GM12878 (cell line): Measurements from ENCODE around the gene PCYT1B. TPM values are rescaled to one million over a fixed set of nuclear protein-coding genes. Genes with fewer than 3 reads are reported as not detected.

ENCODE experiments used
- ATAC-seq: fragments of 200-7000 bp; cut with Tn5 transposase; 3 replicates; pipeline ENCODE4 v1.9.1; 2020; ENCODE audit warnings: mild to moderate bottlenecking, moderate library complexity
- BruUV-seq: library from RNA; stranded (reverse); fragments of 400-500 nt; replicated peaks from 2 replicates; lab custom pipeline; 2021; lab: Mats Ljungman, UMichigan
- CTCF ChIA-PET: fragments of 300-600 bp; sonication (Branson Sonifier 250); formaldehyde crosslinking; extraction: SDS; loops from one replicate; lab custom pipeline; 2021; ENCODE audit warnings: inconsistent platforms; lab: Yijun Ruan, JAX
- POLR2A ChIA-PET: fragments of 350-600 bp; formaldehyde crosslinking; extraction: SDS; loops from one replicate; lab custom pipeline; 2021; ENCODE audit warnings: inconsistent platforms; lab: Charles Lee
- RAD21 ChIA-PET: fragments of 300-600 bp; sonication (Branson Sonifier 250); formaldehyde crosslinking; loops from one replicate; lab custom pipeline; 2023; ENCODE audit warnings: antibody characterized with exemption; ENCODE audit not compliant: unreplicated experiment; lab: Charles Lee
- SMC1A ChIA-PET: fragments of 300-600 bp; sonication (Branson Sonifier 250); formaldehyde crosslinking; loops from one replicate; lab custom pipeline; 2023; ENCODE audit not compliant: unreplicated experiment, uncharacterized antibody; lab: Charles Lee
- DNase-seq: peaks from one replicate; pipeline ENCODE4 v3.0.0-alpha.2; 2011; ENCODE audit warnings: low read depth, low spot score
- FAIRE-seq: peaks from 3 replicates; lab custom pipeline; 2011; peaks lifted over from hg19 to GRCh38; lab: Jason Lieb, UNC
- H2AFZ ChIP-seq: 2 replicates; pipeline ENCODE4 v1.6.0; 2011; ENCODE audit warnings: low read depth, low read length, control low read depth; ENCODE audit not compliant: control insufficient read depth
- H3K27ac ChIP-seq: 2 replicates; pipeline ENCODE4 v1.5.1; 2011; ENCODE audit warnings: control low read depth; ENCODE audit not compliant: control insufficient read depth, insufficient read depth
- H3K27me3 ChIP-seq, 2 experiments: replicated peaks in 1 of 2; 2 replicates each; pipeline versions ENCODE4 v1.6.0 to v1.6.1; 2011; ENCODE audit warnings: low read length in 1 of 2; ENCODE audit not compliant: control insufficient read depth in 2 of 2, insufficient read depth in 2 of 2
- H3K36me3 ChIP-seq, 2 experiments: 2 replicates each; pipeline ENCODE4 v1.5.1; 2011; ENCODE audit warnings: low read length in 1 of 2; ENCODE audit not compliant: control insufficient read depth in 2 of 2, insufficient read depth in 2 of 2
- H3K4me1 ChIP-seq: 2 replicates; pipeline ENCODE4 v1.6.1; 2011; ENCODE audit warnings: mild to moderate bottlenecking, low read length, moderate library complexity, mixed read lengths; ENCODE audit not compliant: control insufficient read depth, insufficient read depth
- H3K4me2 ChIP-seq: 2 replicates; pipeline ENCODE4 v1.6.0; 2011; ENCODE audit warnings: control low read depth; ENCODE audit not compliant: control insufficient read depth, insufficient read depth
- H3K4me3 ChIP-seq: fragments of 200-600 bp; sonication (generic); 2 replicates; pipeline ENCODE4 v1.5.1; 2016
- H3K79me2 ChIP-seq: 2 replicates; pipeline ENCODE4 v1.6.0; 2011; ENCODE audit warnings: low read length; ENCODE audit not compliant: control insufficient read depth, insufficient read depth
- H3K9ac ChIP-seq: 2 replicates; pipeline ENCODE4 v1.8.0; 2011; ENCODE audit warnings: low read length, control low read depth, mixed read lengths; ENCODE audit not compliant: control insufficient read depth, insufficient read depth
- H3K9me3 ChIP-seq: replicated peaks from 3 replicates; pipeline ENCODE4 v1.5.1; 2011; ENCODE audit warnings: mild to moderate bottlenecking, low read length; ENCODE audit not compliant: control insufficient read depth, insufficient read depth
- H4K20me1 ChIP-seq: 2 replicates; pipeline ENCODE4 v1.6.0; 2011; ENCODE audit not compliant: control insufficient read depth, insufficient read depth
- CTCF ChIP-seq, 3 experiments: IDR thresholded peaks in 2 of 3; conservative IDR thresholded peaks in 1 of 3; 2 replicates each; pipeline ENCODE4 v1.5.1; 2011; ENCODE audit warnings: low read depth in 3 of 3, low read length in 3 of 3, mild to moderate bottlenecking in 3 of 3, control low read depth in 2 of 3, moderate library complexity in 2 of 3, inconsistent platforms in 1 of 3, mixed read lengths in 1 of 3; ENCODE audit not compliant: control insufficient read depth in 2 of 3, insufficient read depth in 1 of 3; ENCODE audit errors: extremely low read depth in 1 of 3
- EP300 ChIP-seq, 2 experiments: fragments of 150-350 bp in 1 of 2; IDR thresholded peaks; 2 replicates each; pipeline ENCODE4 v1.6.1; 2011 to 2012; ENCODE audit warnings: low read depth in 2 of 2, low read length in 2 of 2, borderline replicate concordance in 1 of 2, improper control_type of control experiment in 1 of 2, inconsistent platforms in 1 of 2; ENCODE audit not compliant: control insufficient read depth in 1 of 2
- SP1 ChIP-seq: IDR thresholded peaks from one replicate; pipeline ENCODE4 v1.6.1; 2011; ENCODE audit warnings: low read depth, low read length
- ZBTB4 ChIP-seq: fragments of 450-650 bp; formaldehyde crosslinking; IDR thresholded peaks from 2 replicates; pipeline ENCODE4 v1.4.0; 2022; ENCODE audit warnings: mild to moderate bottlenecking, moderate library complexity
- WGBS: methylation state at CpG from one replicate; pipeline ENCODE4 v1.1.6; 2016; ENCODE audit warnings: low lambda C conversion rate; ENCODE audit not compliant: insufficient replicate concordance, insufficient coverage; ENCODE audit errors: missing lambda C conversion rate; 5-methylcytosine and 5-hydroxymethylcytosine counted together
- in situ Hi-C: fragments of 300-500 bp; cut with MboI; formaldehyde crosslinking; loops from 9 replicates; pipeline ENCODE4 v1.14.3; 2018; ENCODE audit warnings: mixed read lengths
- intact Hi-C: fragments of 100-400 bp; cut with micrococcal nuclease; formaldehyde crosslinking; loops from one replicate; pipeline ENCODE4 v1.14.2; 2022; ENCODE audit not compliant: unreplicated experiment
- polyA plus RNA-seq, 11 experiments: library from polyadenylated mRNA; depleted of rRNA in 4 of 11; unstranded in 6 of 11; stranded (reverse) in 5 of 11; fragments of >200 nt; fragmentation: Nextera tagmentation in 4 of 11; fragmentation: Illumina TruSeq in 1 of 11; extraction: Ambion mirVana in 4 of 11; extraction: Trizol in 1 of 11; gene quantifications; 1 replicate in 1 of 11; 2 replicates in 10 of 11; pipeline versions ENCODE4 v1.2.1 to v1.2.3, GENCODE V29; 2011 to 2016; ENCODE audit warnings: inconsistent platforms in 2 of 11, missing spikeins in 2 of 11, low read depth in 1 of 11
- total RNA-seq, 4 experiments: library from RNA; depleted of rRNA in 3 of 4; stranded (reverse); fragments of >200 nt in 3 of 4; fragmentation: Illumina TruSeq in 1 of 4; extraction: Trizol in 1 of 4; gene quantifications; 2 replicates each; pipeline versions ENCODE4 v1.2.1 to v1.2.3, GENCODE V29; 2013 to 2021

Gene PCYT1B
- total and polyA plus RNA-seq, 10 of the 15 experiments (the other 5 are each of a cell fraction or from before 2014, with no cell fraction given) = 0.10 TPM; not detected in 9

GRCh38 chrX:24547961-24548360, 99.2 kb downstream of the PCYT1B start:
- Histone ChIP-seq H3K27me3 (no peaks in the 10 kb centered on the region), H3K4me3 (no peak overlapping the region), H3K4me1 (no peaks in the 10 kb centered on the region), H3K36me3 (no peaks in the 10 kb centered on the region), H4K20me1 (no peaks in the 10 kb centered on the region), H3K79me2 (no peaks in the 10 kb centered on the region), H3K27ac (no peak overlapping the region), H3K4me2 (no peak overlapping the region), H3K9ac (no peak overlapping the region), H3K9me3 (no peaks in the 10 kb centered on the region), H2AFZ (no peak overlapping the region)
- in situ Hi-C loops (no loop called here), intact Hi-C loops (no loop called here)
- no peak for TF ChIP-seq CTCF (IDR thresholded peaks at IDR 0.05 in 2 of 3, conservative IDR thresholded peaks at IDR 0.05 in 1 of 3; ENCODE audit: control insufficient read depth in 2 of 3, extremely low read depth in 1 of 3, insufficient read depth in 1 of 3, low read depth in 3 of 3, low read length in 3 of 3)
- TF ChIP-seq ZBTB4 (CRISPR knock-in tag) = no peak
- no peak for TF ChIP-seq EP300 (IDR thresholded peaks at IDR 0.05; ENCODE audit: borderline replicate concordance in 1 of 2, control insufficient read depth in 1 of 2, low read depth in 2 of 2, low read length in 2 of 2)
- no peak for TF ChIP-seq SP1
- ChIA-PET POLR2A (no interaction called here), RAD21 (no interaction called here), CTCF (no interaction called here), SMC1A (no interaction called here)
- WGBS = 60% methylated on average over 1 of the region's 1 CpG
- FAIRE-seq = no peak
- DNase-seq = no peak
- no TSS peak for BruUV-seq
- no peak for ATAC-seq
